Measurements from ENCODE around the gene NFIA.

- TF ChIP-seq CTCF (IDR thresholded peaks at IDR 0.05) (no peak), POLR2A (IDR thresholded peaks at IDR 0.05) (no peak), POLR2AphosphoS5 (IDR thresholded peaks at IDR 0.05) (no peak)
These were observed 58.4 kb downstream of the NFIA start for GRCh38 chr1:61140778-61141177.

Data from prostate gland (tissue), 2 donors.